NB4 (cell line): ENCODE measurements around the gene TMED3.

Source experiments
- DNase-seq: peaks from one replicate; pipeline ENCODE4 v3.0.0; 2010; ENCODE audit warnings: low read depth
- H3K4me3 ChIP-seq: one replicate; pipeline ENCODE4 v1.5.1; 2011; ENCODE audit warnings: mild to moderate bottlenecking, low read depth, low read length, moderate library complexity
- CTCF ChIP-seq: IDR thresholded peaks from one replicate; pipeline ENCODE4 v1.5.1; 2012; ENCODE audit warnings: low read depth, low read length
- MAX ChIP-seq: IDR thresholded peaks from 2 replicates; pipeline ENCODE4 v1.6.1; 2011; ENCODE audit warnings: low read depth, low read length
- MYC ChIP-seq: IDR thresholded peaks from 2 replicates; pipeline ENCODE4 v1.6.1; 2011; ENCODE audit warnings: low read depth, low read length
- POLR2A ChIP-seq: IDR thresholded peaks from 2 replicates; pipeline ENCODE4 v1.6.1; 2011; ENCODE audit warnings: mild to moderate bottlenecking; ENCODE audit not compliant: insufficient read length; ENCODE audit errors: extremely low read depth

The TMED3 gene

GRCh38 chr15:79322306-79322705 is 11.4 kb downstream of the TMED3 start:
- DNase-seq = no peak
- TF ChIP-seq MAX = no peak
- TF ChIP-seq CTCF = no peak
- TF ChIP-seq POLR2A = no peak
- TF ChIP-seq MYC = no peak
- no peak overlapping the region for H3K4me3 ChIP-seq

GRCh38 chr15:79322945-79323344 is 12.0 kb downstream of the TMED3 start:
- TF ChIP-seq MAX (no peak), CTCF (no peak), MYC (no peak), POLR2A (no peak)
- DNase-seq = no peak
- no peak overlapping the region for H3K4me3 ChIP-seq

- no peak for TF ChIP-seq MYC
- no peak for TF ChIP-seq POLR2A
- no peak for TF ChIP-seq CTCF
- TF ChIP-seq MAX = no peak
- H3K4me3 ChIP-seq = no peak overlapping the region
- peak; percentile 65 for DNase-seq
These were observed 18.3 kb downstream of the TMED3 start for GRCh38 chr15:79329171-79329611.

GRCh38 chr15:79332824-79333510 is 22.1 kb downstream of the TMED3 start:
- H3K4me3 ChIP-seq = no peak overlapping the region
- DNase-seq = no peak
- TF ChIP-seq MYC (no peak), CTCF (no peak), MAX (no peak), POLR2A (no peak)

- DNase-seq = no peak
- no peak overlapping the region for H3K4me3 ChIP-seq
- TF ChIP-seq CTCF (no peak), MAX (no peak), POLR2A (no peak), MYC (no peak)
These were observed 26.7 kb downstream of the TMED3 start for GRCh38 chr15:79337591-79337990.
